A204.1 (cell line): ENCODE data around the gene NINJ2.
"Not testable (repeated sequence)": the region's sequence is repeated elsewhere in the genome, so short reads cannot be mapped to it uniquely, and the experiment has no call there.

Source experiments
- FAIRE-seq: peaks from 2 replicates; lab custom pipeline; 2012; peaks lifted over from hg19 to GRCh38; lab: Jason Lieb, UNC

Gene NINJ2

GRCh38 chr12:585062-586061 lies 77.9 kb downstream of the NINJ2 start:
- FAIRE-seq = no peak

- FAIRE-seq = no peak
These were observed 79.9 kb downstream of the NINJ2 start for GRCh38 chr12:583251-583869.

- no peak for FAIRE-seq
These were observed 81.5 kb downstream of the NINJ2 start for GRCh38 chr12:581746-582145.

GRCh38 chr12:581321-581720 lies 81.9 kb downstream of the NINJ2 start:
- no peak for FAIRE-seq

- no peak for FAIRE-seq
These were observed 82.4 kb downstream of the NINJ2 start for GRCh38 chr12:580813-581212.

- FAIRE-seq = no peak
These were observed 83.7 kb downstream of the NINJ2 start for GRCh38 chr12:579420-580110.

GRCh38 chr12:578748-579419 lies 84.4 kb downstream of the NINJ2 start:
- no peak for FAIRE-seq

GRCh38 chr12:577994-578747 lies 85.1 kb downstream of the NINJ2 start:
- FAIRE-seq = not testable (repeated sequence)

GRCh38 chr12:576615-577110 lies 86.6 kb downstream of the NINJ2 start:
- no peak for FAIRE-seq

GRCh38 chr12:575948-576614 lies 87.2 kb downstream of the NINJ2 start:
- no peak for FAIRE-seq

GRCh38 chr12:575129-575502 lies 88.1 kb downstream of the NINJ2 start:
- no peak for FAIRE-seq

GRCh38 chr12:574475-575128 lies 88.6 kb downstream of the NINJ2 start:
- no peak for FAIRE-seq

GRCh38 chr12:573232-573631 lies 90.0 kb downstream of the NINJ2 start:
- no peak for FAIRE-seq

- FAIRE-seq = no peak
These were observed 90.7 kb downstream of the NINJ2 start for GRCh38 chr12:572532-572899.

GRCh38 chr12:571795-572531 lies 91.3 kb downstream of the NINJ2 start:
- FAIRE-seq = no peak

GRCh38 chr12:570921-571794 lies 92.1 kb downstream of the NINJ2 start:
- no peak for FAIRE-seq

- FAIRE-seq = no peak
These were observed 92.8 kb downstream of the NINJ2 start for GRCh38 chr12:570435-570920.

GRCh38 chr12:569803-570434 lies 93.3 kb downstream of the NINJ2 start:
- no peak for FAIRE-seq
